Neuron (in vitro differentiated cells): Measurements from ENCODE around the gene CASKIN1.
A peak's percentile ranks its signal among the peaks of the same experiment; 100 is the strongest.

ENCODE experiments used
- H2AFZ ChIP-seq: one replicate; pipeline ENCODE4 v1.6.1; 2013; ENCODE audit warnings: low read depth, mild to moderate bottlenecking, inconsistent platforms, low read length, moderate library complexity
- H3K27me3 ChIP-seq: one replicate; pipeline ENCODE4 v1.6.1; 2013; ENCODE audit warnings: low read length; ENCODE audit not compliant: insufficient read depth
- H3K36me3 ChIP-seq: one replicate; pipeline ENCODE4 v1.6.1; 2013; ENCODE audit warnings: low read length; ENCODE audit not compliant: insufficient read depth
- H3K4me1 ChIP-seq: one replicate; pipeline ENCODE4 v1.6.1; 2013; ENCODE audit warnings: low read length; ENCODE audit not compliant: insufficient read depth
- H3K4me3 ChIP-seq: 2 replicates; pipeline ENCODE4 v1.5.1; 2013; ENCODE audit warnings: mild to moderate bottlenecking, low read length, moderate library complexity
- H3K9me3 ChIP-seq: one replicate; pipeline ENCODE4 v1.6.1; 2013; ENCODE audit warnings: low read length

Gene CASKIN1

GRCh38 chr16:2210386-2211365, 14.3 kb upstream of the CASKIN1 start, which contains the start of gene BRICD5:
TSS of gene BRICD5 (minus strand) at chr16:2210863. CDS start at chr16:2210833, 30 bp downstream.
- Histone ChIP-seq H3K9me3 (no peaks in the 10 kb centered on the region), H3K4me1 (peaks cover 23% of the 10 kb centered on the region), H3K4me3 (no peak within 1 kb of the TSS), H2AFZ (no peak within 1 kb of the TSS), H3K27me3 (no peaks in the 10 kb centered on the region), H3K36me3 (peaks cover 47% of the 10 kb centered on the region)

- Histone ChIP-seq H3K27me3 (no peaks in the 10 kb centered on the region), H3K9me3 (no peaks in the 10 kb centered on the region), H2AFZ (no peak overlapping the region), H3K4me3 (no peak overlapping the region), H3K36me3 (peaks cover 47% of the 10 kb centered on the region), H3K4me1 (peaks cover 23% of the 10 kb centered on the region)
Observed at GRCh38 chr16:2210009-2210332, 13.6 kb upstream of the CASKIN1 start.

GRCh38 chr16:2209258-2210008, 13.0 kb upstream of the CASKIN1 start:
- no peaks in the 10 kb centered on the region for H3K9me3 ChIP-seq
- H2AFZ ChIP-seq, result no peak overlapping the region
- no peaks in the 10 kb centered on the region for H3K27me3 ChIP-seq
- peaks cover 47% of the 10 kb centered on the region for H3K36me3 ChIP-seq
- H3K4me1 ChIP-seq, result peaks cover 27% of the 10 kb centered on the region
- H3K4me3 ChIP-seq, result no peak overlapping the region

- H3K36me3 ChIP-seq, result peaks cover 47% of the 10 kb centered on the region
Observed at GRCh38 chr16:2208772-2209171, 12.4 kb upstream of the CASKIN1 start.

GRCh38 chr16:2208308-2208707, 11.9 kb upstream of the CASKIN1 start:
- no peak overlapping the region for H2AFZ ChIP-seq
- peaks cover 22% of the 10 kb centered on the region for H3K4me1 ChIP-seq
- peaks cover 47% of the 10 kb centered on the region for H3K36me3 ChIP-seq
- no peaks in the 10 kb centered on the region for H3K9me3 ChIP-seq
- no peaks in the 10 kb centered on the region for H3K27me3 ChIP-seq
- H3K4me3 ChIP-seq, result no peak overlapping the region

More at GRCh38 chr16:2208772-2209171, 12.4 kb upstream of the CASKIN1 start:
- no peak overlapping the region for H3K4me3 ChIP-seq
- H2AFZ ChIP-seq, result no peak overlapping the region
- H3K4me1 ChIP-seq, result peaks cover 27% of the 10 kb centered on the region
- no peaks in the 10 kb centered on the region for H3K27me3 ChIP-seq
- no peaks in the 10 kb centered on the region for H3K9me3 ChIP-seq

- H3K4me1 ChIP-seq, result peaks cover 18% of the 10 kb centered on the region
- H3K9me3 ChIP-seq, result no peaks in the 10 kb centered on the region
- H3K27me3 ChIP-seq, result no peaks in the 10 kb centered on the region
- no peak overlapping the region for H3K4me3 ChIP-seq
- no peak overlapping the region for H2AFZ ChIP-seq
- peaks cover 47% of the 10 kb centered on the region for H3K36me3 ChIP-seq
Observed at GRCh38 chr16:2207872-2208271, 11.5 kb upstream of the CASKIN1 start.

GRCh38 chr16:2206780-2207433, 10.5 kb upstream of the CASKIN1 start:
- no peak overlapping the region for H3K4me3 ChIP-seq

GRCh38 chr16:2206420-2206779, 10.0 kb upstream of the CASKIN1 start:
- H3K27me3 ChIP-seq, result no peaks in the 10 kb centered on the region
- no peaks in the 10 kb centered on the region for H3K9me3 ChIP-seq
- H3K4me1 ChIP-seq, result peaks cover 11% of the 10 kb centered on the region
- H2AFZ ChIP-seq, result no peak overlapping the region
- H3K4me3 ChIP-seq, result peak overlapping the region; percentile 85
- peaks cover 33% of the 10 kb centered on the region for H3K36me3 ChIP-seq

More at GRCh38 chr16:2206780-2207433, 10.5 kb upstream of the CASKIN1 start:
- H2AFZ ChIP-seq, result no peak overlapping the region
- peaks cover 37% of the 10 kb centered on the region for H3K36me3 ChIP-seq
- peaks cover 11% of the 10 kb centered on the region for H3K4me1 ChIP-seq
- H3K9me3 ChIP-seq, result no peaks in the 10 kb centered on the region
- H3K27me3 ChIP-seq, result no peaks in the 10 kb centered on the region

GRCh38 chr16:2205967-2206313, 9.5 kb upstream of the CASKIN1 start:
- H3K36me3 ChIP-seq, result peaks cover 33% of the 10 kb centered on the region
- H3K27me3 ChIP-seq, result no peaks in the 10 kb centered on the region
- no peaks in the 10 kb centered on the region for H3K9me3 ChIP-seq
- peaks cover 11% of the 10 kb centered on the region for H3K4me1 ChIP-seq
- peak overlapping the region; percentile 11 for H2AFZ ChIP-seq
- H3K4me3 ChIP-seq, result peak overlapping the region; percentile 85

- Histone ChIP-seq H3K36me3 (peaks cover 26% of the 10 kb centered on the region), H3K27me3 (no peaks in the 10 kb centered on the region), H3K4me1 (peaks cover 11% of the 10 kb centered on the region), H3K9me3 (no peaks in the 10 kb centered on the region), H3K4me3 (peak within 1 kb of the TSS; percentile 85), H2AFZ (peak within 1 kb of the TSS; percentile 11)
Observed at GRCh38 chr16:2205104-2205966, 8.9 kb upstream of the CASKIN1 start, which contains the start of gene MLST8. TSS of gene MLST8 (plus strand) at chr16:2205454. CDS start at chr16:2206086, 632 bp downstream.

GRCh38 chr16:2204416-2205103, 8.2 kb upstream of the CASKIN1 start:
- Histone ChIP-seq H3K4me3 (peak overlapping the region; percentile 85), H3K9me3 (no peaks in the 10 kb centered on the region), H2AFZ (peak overlapping the region; percentile 11), H3K36me3 (peaks cover 26% of the 10 kb centered on the region), H3K27me3 (no peaks in the 10 kb centered on the region), H3K4me1 (peaks cover 11% of the 10 kb centered on the region)
